ENCODE data around the gene ZNF771. TPM values are rescaled to one million over a fixed set of nuclear protein-coding genes. Genes with fewer than 3 reads are reported as not detected.

The ZNF771 gene
- polyA plus RNA-seq, 1 of the 3 experiments (the other 2 are of a cell fraction) = 20.4 TPM

DNA sequence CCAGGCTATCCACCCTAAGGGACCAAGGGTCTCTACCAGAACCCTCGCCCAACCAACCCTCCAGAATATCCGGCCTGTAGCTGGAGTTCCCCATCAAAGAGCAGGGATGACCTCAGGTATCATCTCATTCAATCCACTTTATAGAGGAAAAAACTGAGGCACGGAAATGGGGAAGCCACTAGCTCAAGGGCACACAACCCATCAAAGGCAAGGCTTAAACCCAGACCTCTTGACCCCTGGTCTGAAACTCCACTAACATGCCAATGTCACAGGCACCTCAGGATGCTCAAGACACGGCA is 38.7 kb upstream of the ZNF771 start:
- Histone ChIP-seq H3K27ac (ENCODE audit: low read depth in 2 of 2, low read length in 1 of 2) (peak overlapping the region; percentile 4 to 57; a peak in 2 of 4 replicates), H3K9me3 (no peaks in the 10 kb centered on the region), H4K20me1 (ENCODE audit: insufficient read depth) (peaks cover 49% of the 10 kb centered on the region), H3K4me2 (peak overlapping the region; percentile 97), H2AFZ (ENCODE audit: low read depth) (no peak overlapping the region), H3K9me2 (no peaks in the 10 kb centered on the region), H3K36me3 (replicated peaks in 1 of 2; ENCODE audit: control insufficient read depth in 1 of 2, insufficient read depth in 2 of 2, low read length in 1 of 2) (peaks cover 13 to 17% of the 10 kb centered on the region in 2 experiments), H3K4me1 (ENCODE audit: control insufficient read depth in 1 of 2, insufficient read depth in 2 of 2, low read depth in 1 of 2, low read length in 1 of 2) (peaks cover 4 to 37% of the 10 kb centered on the region in 2 experiments; a peak in 3 of 4 replicates), H3K27me3 (ENCODE audit: insufficient read depth) (no peaks in the 10 kb centered on the region), H3F3A (replicated peaks; ENCODE audit: insufficient read depth) (no peaks in the 10 kb centered on the region), H3K79me2 (ENCODE audit: insufficient read depth) (peaks cover 62% of the 10 kb centered on the region), H3K4me3 (ENCODE audit: low read depth in 2 of 2, low read length in 1 of 2) (peak overlapping the region; percentile 74 to 87), H3K9ac (peak overlapping the region; percentile 80)
- ChIA-PET POLR2A (interaction anchor here (0.6 to 3.4 kb wide), 4 partner anchors 9 to 39 kb away, joined by 3 to 19 read pairs (median 8); partner anchors contain the start of genes CD2BP2, ZNF48 and ZNF771), CTCF (interaction anchor here (1.1 to 1.6 kb wide), 4 partner anchors 12 to 61 kb away, joined by 3 to 7 read pairs (median 4); partner anchors contain the start of genes CD2BP2 and DCTPP1)
- WGBS (ENCODE audit: low lambda C conversion rate) = 5% methylated on average over 4 of the region's 4 CpGs
- TF ChIP-seq JUND (IDR thresholded peaks at IDR 0.05) = no peak
- TF ChIP-seq CHD2 (IDR thresholded peaks at IDR 0.05; ENCODE audit: low read length, partially characterized antibody) = no peak
- TF ChIP-seq YY1 (IDR thresholded peaks at IDR 0.05; ENCODE audit: low read depth) = no peak
- no peak for TF ChIP-seq TEAD4 (IDR thresholded peaks at IDR 0.05; ENCODE audit: borderline replicate concordance, insufficient read depth)
- TF ChIP-seq SIN3A (IDR thresholded peaks at IDR 0.05; ENCODE audit: borderline replicate concordance, low read depth, low read length) = no peak
- TF ChIP-seq GATA2 (CRISPR knock-in tag; IDR thresholded peaks at IDR 0.05) = no peak
- no peak for TF ChIP-seq SMC3 (IDR thresholded peaks at IDR 0.05; ENCODE audit: low read depth, low read length)
- TF ChIP-seq ELF1 (IDR thresholded peaks at IDR 0.05) = no peak
- TF ChIP-seq IRF3 (IDR thresholded peaks at IDR 0.05; ENCODE audit: low read depth, low read length) = no peak
- TF ChIP-seq NRF1 (IDR thresholded peaks at IDR 0.05; ENCODE audit: low read depth, low read length) = no peak
- TF ChIP-seq, protein P1, sequence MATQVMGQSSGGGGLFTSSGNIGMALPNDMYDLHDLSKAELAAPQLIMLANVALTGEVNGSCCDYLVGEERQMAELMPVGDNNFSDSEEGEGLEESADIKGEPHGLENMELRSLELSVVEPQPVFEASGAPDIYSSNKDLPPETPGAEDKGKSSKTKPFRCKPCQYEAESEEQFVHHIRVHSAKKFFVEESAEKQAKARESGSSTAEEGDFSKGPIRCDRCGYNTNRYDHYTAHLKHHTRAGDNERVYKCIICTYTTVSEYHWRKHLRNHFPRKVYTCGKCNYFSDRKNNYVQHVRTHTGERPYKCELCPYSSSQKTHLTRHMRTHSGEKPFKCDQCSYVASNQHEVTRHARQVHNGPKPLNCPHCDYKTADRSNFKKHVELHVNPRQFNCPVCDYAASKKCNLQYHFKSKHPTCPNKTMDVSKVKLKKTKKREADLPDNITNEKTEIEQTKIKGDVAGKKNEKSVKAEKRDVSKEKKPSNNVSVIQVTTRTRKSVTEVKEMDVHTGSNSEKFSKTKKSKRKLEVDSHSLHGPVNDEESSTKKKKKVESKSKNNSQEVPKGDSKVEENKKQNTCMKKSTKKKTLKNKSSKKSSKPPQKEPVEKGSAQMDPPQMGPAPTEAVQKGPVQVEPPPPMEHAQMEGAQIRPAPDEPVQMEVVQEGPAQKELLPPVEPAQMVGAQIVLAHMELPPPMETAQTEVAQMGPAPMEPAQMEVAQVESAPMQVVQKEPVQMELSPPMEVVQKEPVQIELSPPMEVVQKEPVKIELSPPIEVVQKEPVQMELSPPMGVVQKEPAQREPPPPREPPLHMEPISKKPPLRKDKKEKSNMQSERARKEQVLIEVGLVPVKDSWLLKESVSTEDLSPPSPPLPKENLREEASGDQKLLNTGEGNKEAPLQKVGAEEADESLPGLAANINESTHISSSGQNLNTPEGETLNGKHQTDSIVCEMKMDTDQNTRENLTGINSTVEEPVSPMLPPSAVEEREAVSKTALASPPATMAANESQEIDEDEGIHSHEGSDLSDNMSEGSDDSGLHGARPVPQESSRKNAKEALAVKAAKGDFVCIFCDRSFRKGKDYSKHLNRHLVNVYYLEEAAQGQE (IDR thresholded peaks at IDR 0.05; ENCODE audit: low read depth, low read length) = no peak
- TF ChIP-seq EP300 (IDR thresholded peaks at IDR 0.05; ENCODE audit: borderline replicate concordance in 1 of 2, low read depth in 1 of 2, low read length in 1 of 2) = no peak
- no peak for TF ChIP-seq EZH2phosphoT487 (IDR thresholded peaks at IDR 0.05; ENCODE audit: borderline replicate concordance, low read depth)
- DNase-seq = no peak
